ENCODE data around the gene TMEM63C.

DNA sequence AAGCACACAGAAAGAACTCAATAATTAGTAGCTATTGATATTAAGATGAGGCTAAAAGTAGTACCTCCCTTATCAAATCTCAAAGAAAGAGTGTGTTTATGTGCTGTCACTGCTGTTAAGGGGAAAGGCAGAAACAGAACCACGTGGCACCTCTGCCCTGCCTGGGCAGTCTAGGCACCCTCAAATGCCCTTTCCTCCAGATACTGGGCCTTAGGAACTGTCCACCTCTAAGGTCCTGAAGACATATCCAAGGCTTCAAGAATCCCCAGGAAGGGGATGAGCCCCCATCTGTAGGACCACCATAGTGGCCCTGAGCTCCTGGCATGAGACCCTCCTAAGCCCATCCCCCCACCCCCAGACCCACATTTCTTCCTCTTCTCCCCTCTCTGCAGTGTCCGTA is 60.4 kb downstream of the TMEM63C start:
- TF ChIP-seq, protein P1, sequence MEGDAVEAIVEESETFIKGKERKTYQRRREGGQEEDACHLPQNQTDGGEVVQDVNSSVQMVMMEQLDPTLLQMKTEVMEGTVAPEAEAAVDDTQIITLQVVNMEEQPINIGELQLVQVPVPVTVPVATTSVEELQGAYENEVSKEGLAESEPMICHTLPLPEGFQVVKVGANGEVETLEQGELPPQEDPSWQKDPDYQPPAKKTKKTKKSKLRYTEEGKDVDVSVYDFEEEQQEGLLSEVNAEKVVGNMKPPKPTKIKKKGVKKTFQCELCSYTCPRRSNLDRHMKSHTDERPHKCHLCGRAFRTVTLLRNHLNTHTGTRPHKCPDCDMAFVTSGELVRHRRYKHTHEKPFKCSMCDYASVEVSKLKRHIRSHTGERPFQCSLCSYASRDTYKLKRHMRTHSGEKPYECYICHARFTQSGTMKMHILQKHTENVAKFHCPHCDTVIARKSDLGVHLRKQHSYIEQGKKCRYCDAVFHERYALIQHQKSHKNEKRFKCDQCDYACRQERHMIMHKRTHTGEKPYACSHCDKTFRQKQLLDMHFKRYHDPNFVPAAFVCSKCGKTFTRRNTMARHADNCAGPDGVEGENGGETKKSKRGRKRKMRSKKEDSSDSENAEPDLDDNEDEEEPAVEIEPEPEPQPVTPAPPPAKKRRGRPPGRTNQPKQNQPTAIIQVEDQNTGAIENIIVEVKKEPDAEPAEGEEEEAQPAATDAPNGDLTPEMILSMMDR (IDR thresholded peaks at IDR 0.05), result no peak
- no peak for TF ChIP-seq POLR2A (IDR thresholded peaks at IDR 0.05)

All from thyroid gland (tissue), 4 donors.